LNCaP clone FGC (cell line): ENCODE measurements around the gene MAP3K9.
"Not testable (repeated sequence)": the region's sequence is repeated elsewhere in the genome, so short reads cannot be mapped to it uniquely, and the experiment has no call there.

Experiments
- DNase-seq: peaks from one replicate; pipeline ENCODE4 v3.0.0-alpha.2; 2011; ENCODE audit warnings: low read depth
- H3K4me3 ChIP-seq: 2 replicates; pipeline ENCODE4 v1.5.1; 2011; ENCODE audit warnings: mild to moderate bottlenecking, low read depth, low read length, control low read depth
- TF ChIP-seq, protein P1 (sequence below): IDR thresholded peaks from 2 replicates; pipeline ENCODE4 v1.5.1; 2012; ENCODE audit warnings: mild to moderate bottlenecking; ENCODE audit not compliant: control insufficient read depth, insufficient read depth; ENCODE audit errors: extremely low read depth

Gene MAP3K9

DNA sequence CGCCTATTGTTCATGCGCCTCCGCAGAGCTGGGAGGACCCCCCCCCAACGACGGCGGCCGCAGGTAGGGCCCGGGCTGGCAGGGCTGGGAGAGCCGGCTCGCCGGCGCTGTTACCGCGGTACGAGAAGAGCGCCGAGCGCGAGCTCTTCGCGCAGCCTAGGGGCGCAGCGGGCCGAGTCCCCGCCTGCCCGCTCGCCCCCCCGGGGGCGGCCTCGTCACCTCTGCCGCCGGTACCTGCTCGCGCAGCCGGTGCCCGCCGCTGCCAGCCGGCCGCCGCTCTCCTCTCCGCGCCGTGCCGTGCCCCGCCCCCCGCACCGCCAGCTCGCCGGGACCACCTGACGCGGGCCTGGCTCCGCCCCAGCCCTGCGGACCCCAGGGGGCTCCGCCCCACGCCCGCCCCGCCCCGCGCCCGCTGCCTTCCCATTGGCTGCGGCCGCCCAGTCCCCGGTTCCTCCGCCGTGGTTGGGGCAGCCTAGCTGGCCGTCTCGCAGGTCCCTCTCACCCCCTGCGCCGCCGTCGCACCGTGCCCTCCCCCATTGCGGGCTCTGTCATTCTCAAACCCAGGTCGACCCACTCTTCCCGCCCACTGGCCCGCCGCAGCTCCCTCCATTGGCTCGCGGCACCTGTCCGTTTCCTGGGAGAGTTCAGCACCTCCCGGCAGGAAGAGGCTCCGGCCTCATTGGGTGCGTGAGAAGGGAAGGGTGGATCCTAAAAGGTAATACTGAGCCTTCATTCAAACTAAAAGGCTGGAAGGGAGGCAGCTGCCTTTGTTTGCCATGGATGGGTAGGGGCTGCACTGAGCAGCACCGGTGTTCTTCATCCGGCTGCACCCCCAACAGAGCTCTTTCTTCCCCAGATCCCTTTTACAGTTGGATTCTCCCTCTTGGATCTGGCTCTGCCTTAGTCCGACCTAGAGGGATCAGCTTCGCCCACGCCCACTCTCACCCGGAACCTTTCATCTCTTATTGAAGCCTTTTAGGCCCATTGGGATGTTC, at the start of gene MAP3K9:
MAP3K9 (minus strand) TSS at position 289 of the 995 bp plus-strand sequence. CDS start 342 bp downstream, outside the sequence.
- peak within 1 kb of the TSS; percentile 83 for H3K4me3 ChIP-seq
- peak; percentile 95 for DNase-seq
- TF ChIP-seq, protein P1, sequence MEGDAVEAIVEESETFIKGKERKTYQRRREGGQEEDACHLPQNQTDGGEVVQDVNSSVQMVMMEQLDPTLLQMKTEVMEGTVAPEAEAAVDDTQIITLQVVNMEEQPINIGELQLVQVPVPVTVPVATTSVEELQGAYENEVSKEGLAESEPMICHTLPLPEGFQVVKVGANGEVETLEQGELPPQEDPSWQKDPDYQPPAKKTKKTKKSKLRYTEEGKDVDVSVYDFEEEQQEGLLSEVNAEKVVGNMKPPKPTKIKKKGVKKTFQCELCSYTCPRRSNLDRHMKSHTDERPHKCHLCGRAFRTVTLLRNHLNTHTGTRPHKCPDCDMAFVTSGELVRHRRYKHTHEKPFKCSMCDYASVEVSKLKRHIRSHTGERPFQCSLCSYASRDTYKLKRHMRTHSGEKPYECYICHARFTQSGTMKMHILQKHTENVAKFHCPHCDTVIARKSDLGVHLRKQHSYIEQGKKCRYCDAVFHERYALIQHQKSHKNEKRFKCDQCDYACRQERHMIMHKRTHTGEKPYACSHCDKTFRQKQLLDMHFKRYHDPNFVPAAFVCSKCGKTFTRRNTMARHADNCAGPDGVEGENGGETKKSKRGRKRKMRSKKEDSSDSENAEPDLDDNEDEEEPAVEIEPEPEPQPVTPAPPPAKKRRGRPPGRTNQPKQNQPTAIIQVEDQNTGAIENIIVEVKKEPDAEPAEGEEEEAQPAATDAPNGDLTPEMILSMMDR: no peak

DNA sequence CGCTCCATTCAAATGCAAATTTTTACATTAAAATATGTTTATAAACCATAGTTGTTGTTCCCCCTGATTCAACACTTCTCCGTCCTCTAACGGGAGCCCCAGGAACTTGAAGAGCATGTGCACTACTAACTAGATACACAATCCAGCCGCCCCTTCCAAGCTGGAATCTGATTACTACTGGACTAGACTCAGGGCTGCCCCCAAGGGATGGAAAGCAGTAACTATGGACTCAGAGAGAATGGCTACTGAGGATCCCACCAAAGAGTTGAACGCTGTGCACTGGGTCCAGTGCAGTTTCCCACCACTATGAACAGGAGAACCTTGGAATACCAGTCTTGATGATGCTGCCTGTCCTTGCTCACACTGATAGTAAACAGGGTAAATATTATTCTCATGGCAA, 49.3 kb upstream of the MAP3K9 start:
- H3K4me3 ChIP-seq: no peak overlapping the region
- DNase-seq: no peak
- TF ChIP-seq, protein P1: no peak

DNA sequence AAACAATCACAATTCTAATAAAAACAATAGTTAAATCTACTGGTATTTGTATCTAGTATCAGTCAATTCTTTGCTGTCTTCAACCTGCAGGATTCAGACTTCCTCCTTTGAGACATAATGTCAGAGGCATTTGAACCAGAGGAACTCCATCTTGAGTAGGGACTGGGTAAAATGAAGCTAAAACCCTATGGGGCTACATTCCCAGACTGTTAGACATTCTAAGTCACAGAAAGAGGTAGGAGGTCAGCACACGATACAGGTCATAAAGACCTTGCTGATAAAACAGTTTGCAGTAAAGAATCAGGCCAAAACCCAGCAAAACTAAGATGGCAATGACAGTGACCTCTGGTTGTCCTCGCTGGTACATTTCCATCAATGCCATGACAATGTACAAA, 48.2 kb upstream of the MAP3K9 start:
- H3K4me3 ChIP-seq: no peak overlapping the region
- TF ChIP-seq, protein P1: no peak
- DNase-seq: no peak

DNA sequence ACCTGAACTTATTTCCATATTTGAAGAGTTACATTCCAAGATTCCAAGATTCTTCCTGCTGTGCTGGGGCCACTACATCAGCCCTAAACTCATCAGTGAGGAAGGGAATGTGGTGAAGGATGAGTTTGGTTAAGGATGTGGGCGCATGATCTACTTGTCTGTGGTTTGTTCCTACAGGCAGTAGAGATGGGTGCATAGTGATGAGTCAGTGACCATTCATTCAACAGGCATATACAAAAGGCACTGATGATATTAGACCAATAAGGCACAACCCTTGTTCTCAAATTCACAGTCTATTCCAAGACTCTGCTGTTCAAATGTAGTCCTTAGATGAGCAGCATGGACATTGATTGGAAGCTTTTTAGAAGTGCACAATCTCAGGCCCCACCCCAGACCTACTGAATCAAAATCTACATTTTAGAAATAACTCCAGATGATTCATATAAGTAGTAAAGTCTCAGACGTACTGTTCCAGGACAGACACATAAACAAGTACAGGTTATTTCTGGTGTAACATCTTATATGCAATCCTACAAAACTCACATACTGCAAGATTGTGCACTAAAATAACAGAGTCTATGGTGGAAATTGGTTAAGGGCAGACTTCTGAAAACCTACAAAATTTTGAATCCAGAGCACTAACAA, 47.7 kb upstream of the MAP3K9 start:
- H3K4me3 ChIP-seq: no peak overlapping the region
- TF ChIP-seq, protein P1: no peak
- no peak for DNase-seq

DNA sequence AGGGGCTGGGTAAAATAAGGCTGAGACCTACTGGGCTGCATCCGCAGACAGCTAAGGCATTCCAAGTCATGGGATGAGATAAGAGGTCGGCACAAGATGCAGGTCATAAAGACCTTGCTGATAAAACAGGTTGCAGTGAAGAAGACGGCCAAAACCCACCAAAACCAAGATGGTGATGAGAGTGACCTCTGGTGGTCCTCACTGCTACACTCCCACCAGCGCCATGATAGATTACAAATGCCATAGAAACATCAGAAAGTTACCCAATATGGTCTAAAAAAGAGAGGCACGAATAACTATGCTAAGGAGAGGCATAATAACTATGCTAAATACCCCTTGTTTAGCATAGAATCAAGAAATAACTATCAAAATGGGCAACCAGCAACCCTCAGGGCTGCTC, 46.2 kb upstream of the MAP3K9 start:
- no peak for DNase-seq
- TF ChIP-seq, protein P1: no peak

DNA sequence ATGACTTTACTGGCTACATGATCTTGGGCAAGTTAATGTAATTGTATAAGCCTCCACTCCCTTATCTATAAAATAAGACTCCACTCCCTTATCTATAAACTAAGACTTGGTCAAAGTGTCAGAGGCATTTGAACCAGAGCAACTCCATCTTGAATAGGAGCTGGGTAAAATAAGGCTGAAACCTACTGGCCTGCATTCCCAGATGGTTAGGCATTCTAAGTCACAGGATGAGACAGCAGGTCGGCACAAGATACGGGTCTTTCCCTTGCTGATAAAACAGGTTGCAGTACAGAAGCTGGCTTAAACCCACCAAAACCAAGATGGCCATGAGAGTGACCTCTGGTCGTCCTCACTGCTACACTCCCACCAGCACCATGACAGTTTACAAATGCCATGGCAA, 44.3 kb upstream of the MAP3K9 start:
- H3K4me3 ChIP-seq, DNase-seq: not testable (repeated sequence)

More for the DNA sequence above, 46.2 kb upstream of the MAP3K9 start:
- no peak overlapping the region for H3K4me3 ChIP-seq

DNA sequence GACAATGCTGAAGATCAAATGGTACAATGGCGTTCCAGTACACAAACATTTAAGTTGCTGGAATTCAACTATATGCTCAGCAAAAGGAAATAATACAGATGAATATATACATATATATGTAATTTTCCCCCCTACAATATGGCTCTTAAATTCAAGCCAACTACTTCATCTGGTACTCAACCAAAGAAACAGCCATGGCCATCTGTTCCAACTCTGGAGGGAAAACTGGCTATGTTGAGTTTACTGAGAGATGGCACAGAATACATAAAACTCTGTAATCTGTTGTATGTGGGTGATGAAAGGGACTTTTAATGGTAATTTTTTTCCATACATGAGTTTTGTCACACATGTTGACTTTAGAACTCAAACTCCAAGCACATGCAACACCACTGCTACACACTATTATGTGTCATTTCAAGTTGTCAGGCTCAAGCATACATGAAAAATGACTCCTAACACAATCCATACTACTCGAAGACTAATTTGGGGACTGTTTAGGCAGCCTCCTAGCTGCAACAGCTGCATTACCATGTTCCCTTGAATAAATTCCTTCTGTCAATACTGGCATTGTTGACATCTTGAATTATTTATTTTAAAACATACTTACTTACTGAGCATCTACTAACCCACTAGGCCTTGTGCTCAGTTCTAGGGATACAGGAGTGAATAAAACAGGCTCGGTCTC, 38.2 kb upstream of the MAP3K9 start:
- no peak overlapping the region for H3K4me3 ChIP-seq
- no peak for DNase-seq
- TF ChIP-seq, protein P1: no peak
